RPMI7951 (cell line): ENCODE results near the gene EIF4G1. TPM values are rescaled to one million over a fixed set of nuclear protein-coding genes. Genes with fewer than 3 reads are reported as not detected.

Source experiments
- DNase-seq: peaks from one replicate; pipeline ENCODE4 v3.0.0-alpha.2; 2012; ENCODE audit warnings: low read depth
- total RNA-seq: library from RNA; depleted of rRNA; stranded (reverse); fragments of >200 nt; shearing (Covaris generic); gene quantifications from 2 replicates; pipeline ENCODE4 v1.2.3, GENCODE V29; 2014

Gene EIF4G1
- total RNA-seq, 1 experiment from 2014 or later: 173 TPM

DNA sequence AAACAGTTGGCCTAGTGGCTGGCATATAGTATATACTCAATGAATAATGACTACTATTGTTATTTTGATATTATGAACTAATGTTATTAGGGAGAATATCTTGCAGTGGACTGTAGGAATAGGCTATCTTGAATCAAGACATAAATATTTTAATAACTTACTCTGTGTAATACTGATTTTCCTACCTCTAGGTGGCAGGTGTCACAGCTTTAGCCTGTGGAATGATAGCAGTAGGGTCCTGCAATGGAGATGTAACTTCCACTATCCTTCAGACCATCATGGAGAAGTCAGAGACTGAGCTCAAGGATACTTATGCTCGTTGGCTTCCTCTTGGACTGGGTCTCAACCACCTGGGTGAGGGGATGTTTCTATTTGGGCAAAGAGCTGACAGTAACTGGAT is 8.8 kb upstream of the EIF4G1 start:
- DNase-seq: peak; percentile 27

GRCh38 chr3:184306341-184306972 is 7.9 kb upstream of the EIF4G1 start:
- no peak for DNase-seq

- DNase-seq: no peak
Measured at GRCh38 chr3:184307915-184308314, 6.5 kb upstream of the EIF4G1 start.

DNA sequence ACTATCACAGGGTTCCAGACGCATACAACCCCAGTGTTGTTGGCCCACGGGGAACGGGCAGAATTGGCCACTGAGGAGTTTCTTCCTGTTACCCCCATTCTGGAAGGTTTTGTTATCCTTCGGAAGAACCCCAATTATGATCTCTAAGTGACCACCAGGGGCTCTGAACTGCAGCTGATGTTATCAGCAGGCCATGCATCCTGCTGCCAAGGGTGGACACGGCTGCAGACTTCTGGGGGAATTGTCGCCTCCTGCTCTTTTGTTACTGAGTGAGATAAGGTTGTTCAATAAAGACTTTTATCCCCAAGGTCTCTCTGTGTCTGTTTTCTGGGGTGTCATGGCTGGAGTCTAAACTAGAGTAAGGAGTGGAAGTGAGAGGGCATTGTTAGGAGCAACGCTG is 5.7 kb upstream of the EIF4G1 start:
- no peak for DNase-seq

DNA sequence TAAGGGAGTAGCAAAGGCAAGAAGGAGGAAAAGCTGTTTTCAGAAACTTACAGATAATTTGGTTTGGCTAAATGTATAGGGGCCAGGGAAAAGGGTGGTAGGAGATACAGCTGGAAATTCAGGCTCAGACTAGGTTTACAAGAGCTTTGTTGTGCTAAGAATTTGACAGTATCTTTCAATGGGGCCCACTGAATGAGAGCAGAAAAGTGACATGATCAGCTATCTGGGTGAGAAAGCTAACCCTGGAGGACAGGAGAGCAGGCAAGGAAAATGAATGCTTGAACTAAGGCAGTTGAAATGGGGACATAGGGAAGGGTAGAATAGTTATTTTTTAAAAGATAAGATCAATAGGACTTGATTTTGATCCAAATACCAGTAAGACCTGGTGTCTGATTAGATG is 2.8 kb upstream of the EIF4G1 start:
- DNase-seq: no peak

DNA sequence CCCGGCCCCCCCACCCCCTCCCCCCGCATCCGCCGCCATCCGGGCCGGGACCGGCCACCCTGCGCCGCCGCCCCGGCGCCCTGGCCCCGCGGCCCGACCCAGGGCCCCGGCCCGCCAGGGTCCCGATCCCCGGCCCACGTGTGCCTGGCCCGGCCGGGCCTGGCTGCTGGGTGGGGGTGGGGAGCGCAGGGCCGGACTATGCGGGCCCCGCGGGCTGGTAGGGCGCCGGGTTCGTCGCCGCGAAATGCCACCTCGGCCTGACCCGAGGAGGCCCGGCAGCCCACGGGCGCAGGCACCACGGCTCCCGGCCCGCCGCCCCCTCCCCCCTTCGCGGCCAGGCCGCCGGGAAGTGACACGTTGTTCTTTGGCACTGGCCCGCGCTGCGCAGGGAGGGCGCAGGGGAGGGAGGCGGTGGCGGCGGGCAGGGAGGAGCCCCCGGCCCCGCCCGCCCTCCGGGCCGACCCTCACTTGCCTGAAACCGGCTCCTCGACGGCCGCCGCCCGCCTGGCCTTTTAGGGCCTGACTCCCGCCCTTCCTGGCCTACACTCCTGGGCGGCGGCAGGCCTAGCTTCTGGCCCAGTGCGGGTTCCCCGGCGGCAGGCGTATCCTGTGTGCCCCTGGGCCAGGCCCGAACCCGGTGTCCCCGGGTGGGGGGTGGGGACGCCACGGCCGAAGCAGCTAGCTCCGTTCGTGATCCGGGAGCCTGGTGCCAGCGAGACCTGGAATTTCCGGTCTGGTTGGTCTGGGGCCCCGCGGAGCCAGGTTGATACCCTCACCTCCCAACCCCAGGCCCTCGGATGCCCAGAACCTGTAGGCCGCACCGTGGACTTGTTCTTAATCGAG is 515 bp downstream of the EIF4G1 start:
- DNase-seq: peak; percentile 77

- DNase-seq: no peak
Measured at GRCh38 chr3:184315543-184315867, 1.1 kb downstream of the EIF4G1 start.

GRCh38 chr3:184315871-184316661 is 1.7 kb downstream of the EIF4G1 start:
- DNase-seq: peak; percentile 28

DNA sequence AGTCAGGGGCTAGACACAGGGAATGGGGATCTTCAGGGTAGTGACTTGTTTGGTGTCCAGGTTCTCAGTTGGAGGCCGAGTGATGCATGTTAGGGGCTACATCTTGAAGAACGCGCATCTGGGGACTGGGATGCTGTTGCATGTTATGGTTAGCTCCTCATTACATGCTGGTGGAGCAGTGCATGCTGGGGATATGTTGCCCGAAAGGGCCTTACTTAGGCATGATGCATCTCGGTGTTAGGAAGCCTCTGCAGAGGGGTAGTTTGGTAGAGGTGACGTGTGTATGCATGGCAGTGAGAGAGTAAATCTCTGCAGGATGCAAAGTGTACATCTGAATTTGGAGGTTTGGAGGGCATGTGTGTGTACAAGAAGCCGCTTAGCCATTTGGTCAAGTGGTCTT is 2.4 kb downstream of the EIF4G1 start:
- DNase-seq: no peak

DNA sequence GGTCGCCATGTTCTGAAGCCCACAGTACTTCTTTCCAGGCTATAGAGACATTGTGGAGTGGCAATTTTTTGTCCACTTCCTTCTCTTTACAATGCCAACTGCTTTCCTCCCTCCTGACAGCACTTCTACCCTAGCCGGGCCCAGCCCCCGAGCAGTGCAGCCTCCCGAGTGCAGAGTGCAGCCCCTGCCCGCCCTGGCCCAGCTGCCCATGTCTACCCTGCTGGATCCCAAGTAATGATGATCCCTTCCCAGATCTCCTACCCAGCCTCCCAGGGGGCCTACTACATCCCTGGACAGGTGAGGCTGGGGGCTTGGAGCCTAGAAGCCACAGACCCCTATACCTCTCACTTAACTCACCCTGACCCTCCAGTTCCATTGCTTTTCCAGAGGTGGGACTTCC is 2.8 kb downstream of the EIF4G1 start:
- no peak for DNase-seq

GRCh38 chr3:184320104-184320445 is 5.7 kb downstream of the EIF4G1 start:
- DNase-seq: peak; percentile 97

GRCh38 chr3:184321666-184322065 is 7.3 kb downstream of the EIF4G1 start:
- no peak for DNase-seq

- DNase-seq: no peak
Measured at GRCh38 chr3:184322731-184323487, 8.5 kb downstream of the EIF4G1 start.

- DNase-seq: no peak
Measured at GRCh38 chr3:184323696-184324095, 9.3 kb downstream of the EIF4G1 start.

GRCh38 chr3:184325269-184325668 is 10.9 kb downstream of the EIF4G1 start:
- no peak for DNase-seq

- no peak for DNase-seq
Measured at GRCh38 chr3:184325715-184326369, 11.4 kb downstream of the EIF4G1 start.

DNA sequence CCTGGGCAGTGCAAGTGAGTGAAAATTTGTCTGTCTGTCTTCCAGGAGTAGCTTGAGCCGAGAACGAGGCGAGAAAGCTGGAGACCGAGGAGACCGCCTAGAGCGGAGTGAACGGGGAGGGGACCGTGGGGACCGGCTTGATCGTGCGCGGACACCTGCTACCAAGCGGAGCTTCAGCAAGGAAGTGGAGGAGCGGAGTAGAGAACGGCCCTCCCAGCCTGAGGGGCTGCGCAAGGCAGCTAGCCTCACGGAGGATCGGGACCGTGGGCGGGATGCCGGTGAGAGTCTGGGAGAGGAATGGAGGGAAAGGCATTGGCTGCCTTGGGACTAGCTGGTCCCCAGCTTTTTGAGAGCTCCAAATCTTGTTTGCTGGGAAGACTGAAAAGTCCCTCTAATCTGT is 12.8 kb downstream of the EIF4G1 start:
- DNase-seq: no peak

DNA sequence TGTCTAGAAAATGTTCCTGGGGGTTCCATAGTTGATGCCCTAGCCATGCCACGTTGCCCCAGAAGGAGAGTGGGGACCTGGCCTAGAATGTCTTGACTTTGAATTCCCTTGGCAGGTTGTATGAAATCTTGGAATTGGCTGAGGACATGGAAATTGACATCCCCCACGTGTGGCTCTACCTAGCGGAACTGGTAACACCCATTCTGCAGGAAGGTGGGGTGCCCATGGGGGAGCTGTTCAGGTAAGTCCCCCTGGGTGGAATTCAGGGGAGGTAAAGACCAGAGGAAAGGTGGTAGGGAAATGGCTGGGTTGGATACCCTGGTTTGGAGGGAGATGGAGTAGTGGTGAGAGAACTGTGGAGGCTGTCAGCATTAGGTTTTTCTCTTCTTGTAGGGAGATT is 14.1 kb downstream of the EIF4G1 start:
- no peak for DNase-seq

GRCh38 chr3:184332370-184333090 is 18.1 kb downstream of the EIF4G1 start:
- DNase-seq: peak; percentile 81

DNA sequence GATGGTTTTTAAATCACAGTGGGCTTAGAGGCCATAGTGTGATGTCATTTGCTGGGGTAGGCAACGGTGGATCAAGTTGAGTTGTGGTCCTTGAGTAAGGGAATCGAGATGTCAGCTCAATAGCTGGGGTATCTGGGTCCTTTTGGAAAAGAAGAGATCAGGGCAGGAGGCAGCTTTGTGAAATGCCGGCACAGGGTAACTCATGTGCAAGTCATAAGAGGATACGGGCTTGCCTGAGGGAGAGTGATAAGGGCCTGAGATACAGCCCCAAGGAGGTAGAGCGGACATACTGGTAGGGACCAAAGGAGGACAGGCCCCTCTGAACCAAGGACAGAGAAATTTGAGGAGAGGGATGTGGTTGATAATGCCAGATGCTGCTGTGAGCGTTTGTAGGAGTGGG is 18.8 kb downstream of the EIF4G1 start:
- no peak for DNase-seq

DNA sequence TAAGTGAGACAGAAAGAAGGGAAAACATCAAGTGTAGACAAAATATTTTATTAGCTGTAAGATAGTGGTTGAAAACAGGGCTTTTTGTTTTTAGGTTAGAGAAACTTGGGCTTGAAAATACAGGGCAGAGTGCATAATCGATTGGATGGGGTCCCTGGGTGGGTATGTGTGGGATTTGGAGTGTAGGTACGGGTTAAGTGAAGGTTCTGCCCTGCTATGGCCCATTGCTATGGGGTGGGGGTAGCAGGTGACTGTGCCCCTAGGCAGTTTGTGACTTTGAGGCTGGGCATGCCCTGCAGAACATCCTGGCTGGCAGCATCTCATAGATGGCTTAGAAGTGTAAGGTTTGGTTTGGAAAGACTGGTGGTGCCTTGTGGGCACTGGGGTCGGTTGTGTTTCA is 19.3 kb downstream of the EIF4G1 start:
- no peak for DNase-seq
